Posterior vena cava (tissue), 2 donors: ENCODE measurements around the gene RERG. TPM values are rescaled to one million over a fixed set of nuclear protein-coding genes. Genes with fewer than 3 reads are reported as not detected.

Experiments used
- DNase-seq: peaks from one replicate; pipeline ENCODE4 v3.0.0-alpha.2; 2020; ENCODE audit warnings: low spot score
- intact Hi-C, 2 donors: fragments of 100-400 bp; cut with DNase I; formaldehyde crosslinking; loops; one replicate each; pipeline versions ENCODE4 v1.14.1 to v1.14.2; 2022 to 2023
- total RNA-seq, 2 donors: library from RNA; stranded (reverse); fragmentation: NEBNext Ultra II Directional; extraction: Animal tissue kit (Norgen Biotek cat#: 25700); gene quantifications; one replicate each; pipeline ENCODE4 v1.2.1, GENCODE V29; 2021
- donor health status: DM: yes; HTN: yes; CAD: no.
- donor health status: DM: yes; HTN: yes; CAD: no.

The RERG gene
- total RNA-seq, 2 donors from 2014 or later: 98.8 to 107 TPM

DNA sequence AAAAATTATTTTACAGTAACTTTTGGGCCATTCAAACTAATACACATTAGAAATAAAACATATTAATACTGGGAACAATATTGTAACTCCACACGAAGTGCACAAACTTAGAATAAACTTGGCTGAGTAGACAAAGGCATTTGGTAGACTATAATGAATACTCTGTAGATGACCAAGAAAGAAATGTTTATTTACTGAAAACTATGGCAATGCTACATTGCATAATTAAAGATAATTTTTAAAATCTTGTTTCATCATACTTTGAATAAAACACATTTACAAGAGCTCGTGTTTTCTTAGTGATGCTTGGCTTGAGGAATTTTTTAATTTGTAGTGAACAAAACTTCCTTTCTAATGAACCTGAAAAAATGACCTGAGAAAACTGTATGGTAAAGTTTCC is 21.3 kb downstream of the RERG start:
- intact Hi-C loops: loop anchor here in 1 of 2 donors (5.0 kb wide), 1 partner anchor 38 kb away; no protein-coding TSS in a partner anchor
- no peak for DNase-seq

DNA sequence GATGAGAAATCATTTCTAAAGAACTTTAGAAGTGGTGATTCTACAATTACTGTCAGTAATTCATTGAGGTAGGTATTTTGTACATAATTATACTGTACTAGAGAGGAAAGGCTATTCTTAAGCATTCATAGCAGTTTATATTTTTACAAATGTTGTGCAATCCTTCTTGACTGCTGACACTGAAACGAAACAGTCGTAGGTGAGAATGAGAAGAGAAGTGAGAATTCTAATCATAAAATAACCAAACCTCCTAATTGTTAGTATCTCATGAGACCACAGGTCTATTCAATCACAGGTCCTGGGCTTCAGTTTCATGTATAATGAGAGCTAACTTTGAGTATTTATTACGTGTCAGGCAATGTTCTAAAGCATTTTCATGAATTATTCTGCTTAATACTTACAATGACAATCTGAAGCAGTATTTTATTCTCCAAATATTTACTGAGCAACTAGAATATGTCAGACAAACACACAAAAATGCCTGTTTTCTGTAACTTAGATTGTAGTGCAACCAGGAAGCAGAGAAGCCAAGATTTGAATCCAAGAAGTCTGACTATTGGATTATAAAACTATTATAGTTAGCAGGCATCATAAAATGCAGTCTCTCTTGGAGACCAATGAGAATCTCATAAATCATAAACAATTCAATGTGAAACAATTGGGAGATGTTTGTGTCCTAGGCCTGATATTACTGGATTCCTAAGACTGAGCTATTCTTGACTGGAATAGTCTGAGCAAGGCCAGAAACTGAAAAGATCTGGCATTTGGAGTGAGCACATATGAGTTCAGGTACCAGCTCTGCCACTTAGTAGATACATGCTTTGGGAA is 24.3 kb downstream of the RERG start:
- no peak for DNase-seq
- intact Hi-C loops: no loop called here

DNA sequence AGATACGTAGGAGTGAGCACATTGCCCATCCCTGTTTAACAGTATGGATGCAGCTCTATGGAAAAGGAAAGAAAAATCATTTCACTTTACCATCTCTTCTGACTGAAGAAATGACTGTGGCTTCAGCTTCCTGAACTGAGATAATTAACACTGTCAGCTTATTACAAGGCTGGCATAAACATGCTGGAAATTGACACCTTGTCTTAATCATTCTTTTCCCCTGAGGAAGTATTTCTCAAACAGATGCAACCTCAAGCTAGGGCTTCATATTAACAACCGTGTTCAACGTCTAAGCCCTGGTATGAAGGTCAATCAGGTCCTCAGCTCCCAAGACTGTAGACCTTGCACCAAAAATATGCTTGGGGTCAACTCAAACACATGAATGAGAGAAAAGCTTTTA is 25.0 kb downstream of the RERG start:
- intact Hi-C loops: no loop called here
- no peak for DNase-seq

DNA sequence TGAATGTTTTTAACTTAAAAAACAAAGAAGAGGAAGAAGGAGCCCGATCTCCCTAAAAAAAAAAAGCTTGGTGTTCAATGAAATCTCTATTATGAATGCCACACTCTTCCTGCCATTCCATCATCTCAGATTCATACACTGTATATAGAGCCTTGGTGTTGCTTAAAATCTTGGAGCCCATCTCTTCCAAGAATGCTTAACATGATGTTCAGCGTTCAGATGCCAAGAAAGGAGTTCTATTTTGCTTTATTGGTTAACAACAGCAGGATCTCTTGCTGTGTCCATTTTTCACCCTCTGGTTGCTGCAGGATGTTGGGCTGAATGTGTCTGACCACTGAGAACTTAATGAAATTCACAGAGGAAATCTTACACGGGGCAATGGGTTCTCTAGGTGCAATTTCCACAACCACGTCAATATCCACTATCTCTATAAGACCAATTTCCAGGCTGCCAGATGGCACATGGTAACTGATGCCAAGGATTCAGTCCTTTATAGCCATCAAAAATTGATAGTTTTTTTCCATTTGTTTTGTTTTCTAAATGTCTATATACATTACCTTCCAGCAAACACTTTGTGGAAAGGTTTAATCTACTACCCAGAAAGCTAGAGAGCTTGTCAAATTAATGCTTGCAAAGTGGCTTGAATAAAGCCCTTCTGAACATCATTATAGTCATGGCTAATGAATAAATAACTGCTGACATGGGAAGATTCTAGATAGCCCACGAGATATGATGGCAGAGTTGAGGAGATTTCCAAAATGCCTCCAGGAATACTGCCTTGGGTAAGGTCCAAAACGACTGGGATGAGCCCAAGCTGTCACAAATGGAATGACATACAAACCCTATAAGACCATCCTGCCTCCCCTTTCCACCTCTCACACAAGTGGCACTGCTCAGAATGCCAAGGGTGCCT is 26.5 kb downstream of the RERG start:
- intact Hi-C loops: no loop called here
- DNase-seq: no peak

DNA sequence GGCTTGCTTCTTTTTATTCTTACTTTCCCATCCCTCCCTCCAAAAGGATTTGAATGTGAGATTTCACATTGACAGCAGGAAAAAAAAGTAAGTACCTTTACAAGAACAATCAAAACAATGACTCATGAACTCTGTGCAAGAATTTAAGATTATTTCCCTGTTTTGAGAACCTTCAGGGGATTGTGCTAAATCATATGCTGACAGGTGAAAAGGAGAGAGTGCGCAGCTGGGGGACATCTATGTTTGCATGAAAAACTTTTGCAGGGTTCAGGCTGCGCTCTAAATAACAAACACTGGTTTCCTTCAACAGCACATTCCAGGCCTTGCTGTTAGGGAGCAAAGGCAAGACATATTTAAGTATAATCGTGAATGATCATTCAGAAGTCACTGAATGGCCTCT is 27.3 kb downstream of the RERG start:
- no peak for DNase-seq
- intact Hi-C loops: no loop called here

DNA sequence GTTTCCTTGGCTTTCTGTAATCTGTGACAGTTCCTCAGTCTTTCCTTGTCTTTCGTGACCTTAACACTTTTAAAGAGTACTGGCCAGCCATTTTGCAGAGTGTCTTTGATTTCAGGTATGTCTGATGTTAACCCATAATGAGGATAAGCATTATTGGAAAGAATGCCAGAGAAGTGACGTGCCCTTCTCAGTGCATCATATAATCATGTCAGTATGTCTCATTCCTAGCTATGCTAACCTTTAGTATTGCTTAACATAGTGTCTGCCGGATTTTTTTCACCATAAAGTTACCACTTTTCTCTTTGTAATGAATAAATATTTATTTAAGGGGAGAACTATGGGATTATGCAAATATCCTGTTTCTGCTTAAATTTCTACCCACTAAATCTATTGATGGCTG is 28.5 kb downstream of the RERG start:
- DNase-seq: no peak
- intact Hi-C loops: no loop called here

DNA sequence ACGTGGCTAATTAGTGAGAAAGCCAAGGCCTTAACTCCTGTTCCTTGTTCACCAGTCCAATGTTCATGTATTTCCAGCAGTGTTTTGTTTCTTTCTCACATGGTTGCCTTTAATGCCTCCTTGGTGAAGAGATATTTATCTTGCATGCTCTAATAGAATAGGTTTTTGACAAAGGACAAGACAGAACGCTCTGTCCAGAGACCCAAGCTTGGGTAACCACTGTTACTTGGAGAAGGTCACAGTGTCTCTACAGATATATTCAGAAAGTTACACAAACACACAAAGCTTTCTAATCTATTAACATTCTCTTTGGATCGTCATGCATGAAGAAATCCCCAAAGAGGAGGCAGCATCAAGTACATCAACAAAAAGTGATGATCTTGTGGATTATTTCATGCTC is 33.1 kb downstream of the RERG start:
- no peak for DNase-seq
- intact Hi-C loops: no loop called here

DNA sequence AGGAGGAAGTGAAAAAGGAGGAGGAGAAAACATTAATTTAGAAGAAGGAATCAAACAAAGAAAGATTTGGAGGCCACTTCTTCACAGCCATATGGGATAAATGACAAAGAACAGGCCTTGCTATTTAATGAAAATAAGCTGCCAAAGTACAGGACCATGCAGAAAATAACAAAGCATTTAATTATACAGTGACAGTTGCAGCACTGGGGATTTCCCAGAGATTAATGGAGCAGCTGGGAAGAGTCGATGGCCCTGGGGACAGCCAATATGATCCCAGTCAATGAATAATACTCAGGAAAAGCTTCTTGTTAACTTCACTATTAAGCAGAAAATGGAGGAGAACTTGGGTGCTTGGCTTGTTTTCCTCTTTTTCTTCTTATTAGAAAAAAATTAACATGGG is 34.6 kb downstream of the RERG start:
- no peak for DNase-seq
- intact Hi-C loops: no loop called here

DNA sequence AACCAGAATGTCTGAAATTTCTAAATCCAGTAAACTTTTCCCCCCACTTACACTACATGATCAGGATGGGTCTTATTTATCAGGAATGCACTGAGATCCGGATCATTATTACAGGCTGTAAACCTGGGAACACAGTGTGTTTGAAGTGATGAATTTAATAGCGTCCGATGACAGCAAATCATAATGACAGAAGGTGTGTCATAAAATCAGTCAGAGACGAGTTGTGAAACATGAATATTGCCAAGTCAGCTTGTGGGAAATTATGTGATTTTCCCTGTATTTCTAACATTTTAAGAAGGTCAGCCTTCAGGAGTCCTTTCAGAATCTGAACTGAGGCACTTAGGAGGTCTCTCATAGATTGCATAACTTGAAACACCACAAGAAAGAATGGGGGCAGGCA is 36.7 kb downstream of the RERG start:
- intact Hi-C loops: no loop called here
- no peak for DNase-seq

DNA sequence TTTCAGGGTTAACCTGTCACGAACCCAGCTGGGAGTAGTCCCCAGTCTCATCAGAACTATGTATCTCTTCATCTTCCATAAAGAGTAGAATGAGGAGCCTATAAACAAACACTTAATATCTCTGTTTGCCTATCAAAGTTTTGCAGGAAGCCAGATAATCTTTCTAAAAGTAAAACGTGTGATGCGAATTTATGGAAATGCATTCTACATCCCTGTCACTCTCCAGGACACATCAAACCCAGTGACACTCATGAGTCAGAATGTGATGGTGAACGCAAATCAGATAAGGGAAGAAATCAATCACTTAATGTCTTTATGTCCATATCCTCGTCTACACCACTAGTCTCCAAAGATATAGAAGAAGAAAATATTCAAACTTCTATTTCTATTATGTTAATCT is 37.4 kb downstream of the RERG start:
- no peak for DNase-seq
- intact Hi-C loops: no loop called here

DNA sequence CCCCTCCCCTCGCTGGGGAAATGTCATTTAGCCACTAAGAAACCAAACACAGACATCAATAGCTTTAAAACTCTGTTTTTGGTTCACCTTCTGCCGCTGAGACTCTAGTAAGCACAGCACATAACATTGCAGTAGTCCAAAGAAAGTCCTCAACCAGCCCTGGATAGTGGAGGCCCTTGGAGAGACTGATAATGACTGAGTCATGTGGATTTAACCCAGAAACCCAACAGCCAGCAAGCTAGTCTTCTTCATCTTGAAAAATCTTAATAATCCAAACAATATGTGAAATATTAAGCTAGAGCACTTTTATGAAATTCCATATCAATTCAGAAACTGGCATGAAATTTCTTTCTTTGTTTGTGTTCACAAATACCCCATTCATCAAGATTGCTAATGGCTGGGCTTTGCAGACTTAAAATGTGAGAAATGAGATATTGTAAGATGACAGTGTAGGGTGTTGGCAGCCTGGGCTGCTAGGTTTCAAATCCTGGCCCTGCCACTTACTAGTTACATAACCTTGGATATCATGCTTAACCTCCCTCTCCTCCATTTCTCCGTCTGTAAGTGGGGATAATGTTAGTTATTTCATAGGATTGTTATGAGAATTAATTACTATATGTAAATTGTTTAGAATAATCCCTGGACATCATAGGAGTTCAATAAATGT is 40.1 kb downstream of the RERG start:
- no peak for DNase-seq
- intact Hi-C loops: no loop called here

DNA sequence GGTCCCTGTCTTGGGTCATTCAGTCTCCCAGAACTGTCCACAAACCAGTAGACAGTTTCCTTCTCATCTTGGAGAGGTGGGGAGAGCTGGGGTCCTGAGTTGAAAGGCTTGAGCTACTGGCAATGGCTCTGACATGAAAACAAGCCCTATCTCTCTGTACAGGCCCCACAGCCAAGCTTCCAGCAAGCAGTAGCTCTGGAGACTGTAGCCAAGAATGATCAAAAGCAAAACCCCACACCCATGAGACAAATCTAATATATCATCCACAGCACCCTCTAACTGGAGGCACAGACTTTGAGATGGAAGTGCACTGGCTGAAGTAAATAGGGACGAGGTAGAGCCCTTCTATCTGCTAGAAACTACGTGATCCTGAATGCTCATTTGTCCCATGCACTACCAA is 40.9 kb downstream of the RERG start:
- DNase-seq: no peak
- intact Hi-C loops: no loop called here

DNA sequence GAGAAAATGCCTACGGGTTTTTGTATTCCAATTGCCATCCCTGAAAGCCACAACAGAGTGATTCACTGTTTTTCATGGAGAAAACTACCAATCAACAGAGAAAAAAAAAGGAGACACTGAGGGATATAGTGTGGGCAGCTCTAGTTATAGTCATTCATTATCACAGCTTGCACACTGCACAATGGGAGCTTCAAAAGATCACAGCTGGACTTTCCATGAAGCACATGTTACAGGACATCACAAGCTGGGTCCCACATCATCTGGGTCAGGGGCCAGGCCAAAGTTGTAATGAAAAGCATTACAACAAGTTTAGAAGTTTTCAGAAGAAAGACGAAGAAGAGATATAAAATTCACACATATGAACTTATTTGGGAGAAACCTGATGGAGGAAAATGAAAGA is 41.5 kb downstream of the RERG start:
- no peak for DNase-seq
- intact Hi-C loops: no loop called here

DNA sequence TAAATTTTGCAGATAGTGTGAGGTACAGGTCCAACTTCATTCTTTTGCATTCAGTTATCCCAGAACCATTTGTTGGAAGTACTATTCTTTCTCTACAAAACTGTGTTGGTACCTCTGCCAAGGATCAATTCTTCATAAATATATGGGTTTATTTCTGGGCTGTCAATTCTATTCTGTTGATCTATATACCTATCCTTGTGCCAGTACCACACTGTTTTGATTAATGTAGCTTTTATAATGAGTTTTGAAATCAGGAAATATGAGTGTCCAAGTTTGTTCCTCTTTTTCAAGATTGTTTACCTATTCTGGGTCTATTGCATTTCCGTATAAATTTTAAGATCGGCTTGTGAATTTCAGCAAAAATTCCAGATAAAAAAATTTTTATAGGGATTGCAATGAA is 48.1 kb downstream of the RERG start:
- no peak for DNase-seq
- intact Hi-C loops: no loop called here

DNA sequence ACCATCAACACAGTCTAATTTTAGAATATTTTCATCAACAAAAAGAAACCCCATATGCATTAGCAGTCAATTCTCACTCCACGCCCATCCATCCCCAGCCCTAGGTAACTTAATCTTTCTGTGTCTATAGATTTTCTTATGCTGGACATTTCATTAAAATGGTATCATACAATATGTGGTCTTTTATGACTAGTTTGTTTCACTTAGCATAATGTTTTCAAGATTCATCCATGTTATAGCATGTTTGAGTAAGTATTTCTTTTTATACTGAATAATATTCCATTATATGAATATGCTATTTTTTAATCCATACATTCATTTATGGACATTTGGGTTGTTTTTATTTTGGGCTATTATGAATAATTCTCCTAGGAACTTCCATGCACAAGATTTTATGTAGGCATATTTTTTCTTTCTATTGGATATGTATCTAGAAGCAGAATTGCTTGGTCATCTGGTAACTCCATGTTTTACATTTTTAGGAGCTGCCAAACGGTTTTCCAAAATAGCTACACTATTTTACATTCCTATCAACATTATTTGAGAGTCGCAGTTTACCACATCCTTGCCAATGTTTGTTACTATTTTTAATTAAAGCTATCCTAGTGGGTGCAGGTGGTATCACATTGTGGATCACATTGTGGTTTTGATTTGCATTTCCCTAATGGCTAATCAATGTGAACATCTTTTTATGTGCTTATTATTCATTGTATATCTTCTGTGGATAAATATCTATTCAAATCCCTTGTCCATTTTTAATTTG is 49.0 kb downstream of the RERG start:
- intact Hi-C loops: no loop called here
- DNase-seq: no peak

DNA sequence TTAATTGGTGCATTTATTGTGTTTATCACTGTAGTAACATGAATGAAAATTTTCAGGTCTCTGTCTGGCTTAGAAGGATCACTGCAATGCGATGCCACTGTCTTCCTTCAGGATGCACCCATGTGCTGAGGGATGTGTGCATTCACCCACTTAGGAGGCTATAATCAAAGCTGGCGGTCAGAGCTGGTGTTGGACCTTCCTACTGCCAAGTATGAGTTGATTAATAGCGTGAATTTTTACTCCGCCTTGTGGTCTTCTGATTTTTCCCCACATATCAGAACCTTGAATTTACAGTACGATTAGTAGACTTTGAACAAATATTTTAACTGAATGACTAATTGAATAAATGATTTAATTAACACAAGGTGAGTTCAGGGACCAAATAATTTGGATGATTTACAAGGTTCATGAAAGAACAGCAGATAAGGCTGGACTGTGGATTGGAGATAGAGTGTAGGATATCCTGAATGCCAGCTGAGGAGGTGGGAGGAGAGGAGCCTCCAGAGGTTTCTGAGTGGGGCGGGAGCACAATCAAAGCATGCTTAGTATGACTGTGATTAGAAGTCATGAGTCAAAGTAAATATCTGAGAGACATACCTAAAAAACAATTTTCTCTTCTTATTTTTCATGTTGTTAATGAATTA is 50.1 kb downstream of the RERG start:
- intact Hi-C loops: no loop called here
- DNase-seq: no peak

DNA sequence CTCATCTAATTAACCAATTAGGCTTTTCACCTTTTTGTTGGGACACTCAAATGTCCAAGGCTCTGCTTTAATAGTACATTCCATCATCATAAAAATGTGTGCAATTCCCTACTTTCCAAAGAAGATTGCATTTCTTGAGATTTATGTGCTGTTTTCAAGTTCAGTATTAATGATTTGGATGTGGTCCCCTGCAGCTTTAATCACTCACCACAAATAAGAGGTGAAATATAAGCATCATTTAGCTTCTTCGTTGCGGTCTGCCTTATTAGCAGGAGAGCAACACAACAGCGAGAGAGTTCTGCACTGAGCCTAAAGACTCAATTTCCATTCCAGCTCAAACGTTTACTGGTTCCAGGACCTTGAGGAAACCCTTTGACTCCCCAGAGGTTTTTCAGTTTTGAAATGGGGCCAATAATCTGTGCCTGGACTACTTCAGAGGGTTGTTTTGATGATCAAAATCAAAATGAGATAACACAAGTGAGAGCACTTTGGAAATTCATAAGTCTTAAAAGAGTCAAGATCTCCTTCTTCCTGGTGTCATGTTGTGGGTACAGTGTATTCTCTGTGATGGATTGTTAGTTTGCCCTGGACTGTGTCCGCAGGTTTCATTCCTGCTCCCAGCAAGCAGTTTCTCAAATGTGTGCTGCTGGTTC is 53.1 kb downstream of the RERG start:
- no peak for DNase-seq
- intact Hi-C loops: loop anchor here in 1 of 2 donors (10.0 kb wide), 1 partner anchor 47 kb away; no protein-coding TSS in a partner anchor

DNA sequence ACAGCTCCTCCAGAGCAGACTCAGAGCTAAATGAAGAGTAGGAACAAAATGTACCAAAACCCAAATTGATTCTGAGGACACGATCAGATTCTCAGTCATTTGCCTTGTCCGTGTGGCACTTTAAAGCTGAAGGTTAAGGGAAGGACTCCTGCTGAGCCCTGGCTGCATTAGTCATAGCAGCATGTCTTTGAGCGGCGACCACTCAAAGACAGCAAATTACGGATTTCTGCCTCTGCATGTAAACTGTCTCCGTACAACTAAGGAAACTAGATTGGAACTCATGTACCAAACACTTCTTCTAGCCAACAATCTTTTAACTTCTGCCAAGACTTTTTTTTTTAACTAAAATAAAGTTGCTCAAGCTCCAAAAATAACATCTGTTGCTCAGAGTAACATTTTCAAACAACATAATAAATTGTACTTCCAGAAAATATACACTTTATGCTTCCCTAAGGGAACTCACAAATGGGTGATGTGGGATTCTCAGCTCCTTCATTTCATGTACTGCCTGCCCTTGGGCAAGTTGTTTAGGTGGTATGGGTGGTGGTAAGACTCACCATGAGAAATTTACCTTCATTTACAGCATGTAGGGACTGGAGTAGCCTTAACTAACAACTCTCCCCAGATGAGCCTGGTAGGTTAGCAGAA is 56.1 kb downstream of the RERG start:
- DNase-seq: no peak
- intact Hi-C loops: loop anchor here in 1 of 2 donors (10.0 kb wide), 1 partner anchor 50 kb away; no protein-coding TSS in a partner anchor
